ENCODE measurements around the gene PLA2G4E.
A peak's percentile ranks its signal among the peaks of the same experiment; 100 is the strongest.

Gene PLA2G4E

DNA sequence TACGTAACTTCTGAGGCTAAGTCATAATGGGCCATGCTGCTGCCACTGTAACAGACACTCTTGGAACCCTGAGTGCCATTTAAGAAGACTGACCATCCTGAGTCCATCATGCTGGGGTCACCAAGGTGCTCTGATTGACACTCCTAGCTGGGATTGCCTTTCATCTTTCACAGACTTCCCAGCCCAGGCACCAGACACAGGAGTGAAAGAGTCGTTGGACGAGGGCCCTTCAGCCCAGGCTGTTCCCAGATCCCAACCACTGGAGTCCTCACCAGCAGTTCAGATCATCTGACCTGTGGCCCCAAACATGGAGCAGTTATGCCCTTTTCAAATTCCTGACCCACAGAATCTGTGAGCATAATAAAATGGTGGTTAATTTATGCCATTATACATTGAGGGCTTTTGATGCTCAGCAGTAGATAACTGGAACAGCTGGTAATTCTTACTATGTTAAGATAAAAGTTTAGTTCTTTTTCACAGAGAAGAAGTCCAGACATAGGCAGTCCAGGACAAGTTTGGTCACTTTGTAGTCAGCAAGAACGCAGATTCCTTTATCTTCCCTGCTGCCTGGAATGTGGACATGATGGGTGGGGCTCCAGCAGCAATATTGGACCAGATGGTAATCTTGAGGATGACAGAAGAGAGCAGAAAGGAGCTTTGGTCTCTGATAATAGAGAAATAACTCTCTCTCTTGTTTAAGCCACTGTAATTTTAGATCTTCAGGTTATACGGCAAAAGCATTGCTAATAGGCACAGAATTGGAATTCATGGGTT is 41.2 kb downstream of the PLA2G4E start:
- DNase-seq (ENCODE audit: low read depth) = no peak
- no peak overlapping the region for H3K4me3 ChIP-seq (ENCODE audit: low read depth, low read length)
- TF ChIP-seq, protein P1, sequence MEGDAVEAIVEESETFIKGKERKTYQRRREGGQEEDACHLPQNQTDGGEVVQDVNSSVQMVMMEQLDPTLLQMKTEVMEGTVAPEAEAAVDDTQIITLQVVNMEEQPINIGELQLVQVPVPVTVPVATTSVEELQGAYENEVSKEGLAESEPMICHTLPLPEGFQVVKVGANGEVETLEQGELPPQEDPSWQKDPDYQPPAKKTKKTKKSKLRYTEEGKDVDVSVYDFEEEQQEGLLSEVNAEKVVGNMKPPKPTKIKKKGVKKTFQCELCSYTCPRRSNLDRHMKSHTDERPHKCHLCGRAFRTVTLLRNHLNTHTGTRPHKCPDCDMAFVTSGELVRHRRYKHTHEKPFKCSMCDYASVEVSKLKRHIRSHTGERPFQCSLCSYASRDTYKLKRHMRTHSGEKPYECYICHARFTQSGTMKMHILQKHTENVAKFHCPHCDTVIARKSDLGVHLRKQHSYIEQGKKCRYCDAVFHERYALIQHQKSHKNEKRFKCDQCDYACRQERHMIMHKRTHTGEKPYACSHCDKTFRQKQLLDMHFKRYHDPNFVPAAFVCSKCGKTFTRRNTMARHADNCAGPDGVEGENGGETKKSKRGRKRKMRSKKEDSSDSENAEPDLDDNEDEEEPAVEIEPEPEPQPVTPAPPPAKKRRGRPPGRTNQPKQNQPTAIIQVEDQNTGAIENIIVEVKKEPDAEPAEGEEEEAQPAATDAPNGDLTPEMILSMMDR (IDR thresholded peaks at IDR 0.05; ENCODE audit: insufficient read depth, low read depth, low read length, missing control alignments) = no peak

GRCh38 chr15:41978534-41978933 is 42.3 kb downstream of the PLA2G4E start:
- no peak overlapping the region for H3K4me3 ChIP-seq (ENCODE audit: low read depth, low read length)
- DNase-seq (ENCODE audit: low read depth) = no peak
- TF ChIP-seq, protein P1 (IDR thresholded peaks at IDR 0.05; ENCODE audit: insufficient read depth, low read depth, low read length, missing control alignments) = no peak

DNA sequence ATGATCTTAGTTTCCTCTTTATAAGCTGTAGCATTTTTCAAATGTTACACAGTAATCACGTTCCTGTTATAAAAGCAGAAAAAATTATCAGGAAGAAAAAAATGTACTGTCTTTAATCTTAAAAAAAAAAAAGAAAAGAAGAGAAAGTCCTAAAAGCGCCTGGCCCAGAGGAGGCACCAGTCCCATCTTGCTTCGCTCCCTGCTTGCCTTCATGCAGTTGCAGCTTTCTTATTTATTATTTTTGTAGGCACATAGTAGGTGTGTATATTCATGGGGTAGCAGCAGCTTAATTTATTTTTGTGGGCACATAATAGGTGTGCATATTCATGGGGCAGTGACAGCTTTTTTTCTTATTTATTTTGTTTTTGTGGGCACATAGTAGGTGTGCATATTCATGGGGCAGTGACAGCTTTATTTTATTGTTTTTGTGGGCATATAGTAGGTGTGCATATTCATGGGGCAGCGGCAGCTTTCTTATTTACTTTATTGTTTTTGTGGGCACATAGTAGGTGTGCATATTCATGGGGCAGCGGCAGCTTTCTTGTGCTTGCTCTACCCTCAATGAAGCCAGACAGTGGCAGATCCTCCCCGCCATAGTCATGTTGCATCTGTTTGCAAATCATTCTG is 43.0 kb downstream of the PLA2G4E start:
- no peak for DNase-seq (ENCODE audit: low read depth)
- no peak overlapping the region for H3K4me3 ChIP-seq (ENCODE audit: low read depth, low read length)
- TF ChIP-seq, protein P1 (IDR thresholded peaks at IDR 0.05; ENCODE audit: insufficient read depth, low read depth, low read length, missing control alignments) = no peak

- TF ChIP-seq, protein P1 (IDR thresholded peaks at IDR 0.05; ENCODE audit: insufficient read depth, low read depth, low read length, missing control alignments) = no peak
- H3K4me3 ChIP-seq (ENCODE audit: low read depth, low read length) = no peak overlapping the region
- no peak for DNase-seq (ENCODE audit: low read depth)
Measured at GRCh38 chr15:41975669-41976068, 45.2 kb downstream of the PLA2G4E start.

- no peak for DNase-seq (ENCODE audit: low read depth)
- H3K4me3 ChIP-seq (ENCODE audit: low read depth, low read length) = no peak overlapping the region
- TF ChIP-seq, protein P1 (IDR thresholded peaks at IDR 0.05; ENCODE audit: insufficient read depth, low read depth, low read length, missing control alignments) = no peak
Measured at GRCh38 chr15:41974041-41974440, 46.8 kb downstream of the PLA2G4E start.

DNA sequence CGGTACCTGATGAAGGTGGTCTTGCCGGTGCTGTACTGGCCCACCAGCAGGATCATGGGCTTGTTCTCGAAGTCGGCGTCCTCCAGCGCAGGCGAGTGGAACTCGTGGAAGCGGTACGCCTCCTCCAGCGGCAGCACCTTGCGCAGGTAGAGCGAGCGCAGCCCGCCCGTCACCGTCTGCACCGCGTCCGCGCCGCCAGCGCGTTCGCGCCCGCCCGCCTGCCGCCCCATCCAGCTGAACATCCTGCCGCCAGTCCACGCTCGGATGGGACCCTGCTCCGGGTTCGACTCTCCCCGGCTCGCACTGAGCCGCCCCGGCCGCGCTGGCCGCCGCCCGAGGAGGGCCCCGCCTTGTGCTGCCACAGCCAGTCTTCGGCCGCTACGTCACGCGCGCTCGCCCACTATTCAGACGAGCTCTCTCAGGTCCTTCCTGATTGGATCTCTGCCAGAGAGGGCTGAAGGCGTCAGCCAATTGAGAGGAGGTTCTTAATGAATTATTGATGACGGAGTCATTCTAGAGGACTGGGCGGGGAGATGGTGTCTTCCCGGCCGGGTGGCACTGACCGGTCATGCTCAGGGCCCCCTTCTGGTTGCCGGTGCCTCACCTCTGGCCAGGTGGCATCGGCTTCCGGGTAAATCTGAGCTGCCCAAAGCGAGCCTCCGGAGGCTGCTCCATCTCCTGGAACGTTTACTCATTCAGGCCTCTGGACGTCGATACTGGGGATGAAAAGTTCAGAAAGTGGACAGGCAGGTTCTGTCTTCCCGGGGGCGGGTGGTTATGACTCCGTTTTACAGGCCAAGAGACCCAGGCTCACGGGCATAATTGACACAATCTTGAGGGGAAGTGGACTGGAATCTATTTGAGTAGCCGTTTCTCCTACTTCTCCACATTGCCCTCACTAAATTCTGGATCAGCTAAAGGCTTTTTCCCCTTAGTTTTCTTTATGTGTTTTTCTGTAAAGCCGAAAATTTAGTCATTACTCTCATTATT is 48.3 kb downstream of the PLA2G4E start, which contains the start of gene EHD4:
TSS of gene EHD4 (minus strand) at position 305 of the 990 bp plus-strand sequence. CDS start at position 242, 63 bp downstream.
- DNase-seq (ENCODE audit: low read depth) = peak; percentile 99
- peak within 1 kb of the TSS; percentile 98 for H3K4me3 ChIP-seq (ENCODE audit: low read depth, low read length)
- TF ChIP-seq, protein P1 (IDR thresholded peaks at IDR 0.05; ENCODE audit: insufficient read depth, low read depth, low read length, missing control alignments) = peak; percentile 32
